Mononuclear cell (primary cell): ENCODE measurements around the gene IDE. TPM values are rescaled to one million over a fixed set of nuclear protein-coding genes. Genes with fewer than 3 reads are reported as not detected.
A peak's percentile ranks its signal among the peaks of the same experiment; 100 is the strongest.
"Not testable (repeated sequence)": the region's sequence is repeated elsewhere in the genome, so short reads cannot be mapped to it uniquely, and the experiment has no call there.

Experiments used
- H3K27me3 ChIP-seq: 2 replicates; pipeline ENCODE4 v1.6.0; 2011; ENCODE audit warnings: low read length, control low read depth; ENCODE audit not compliant: insufficient read depth
- H3K4me1 ChIP-seq: 2 replicates; pipeline ENCODE4 v1.5.1; 2011; ENCODE audit warnings: mild to moderate bottlenecking, low read length, control low read depth; ENCODE audit not compliant: insufficient read depth
- H3K4me3 ChIP-seq: 2 replicates; pipeline ENCODE4 v1.5.1; 2011; ENCODE audit warnings: mild to moderate bottlenecking, low read length, moderate library complexity
- H3K9me3 ChIP-seq: 2 replicates; pipeline ENCODE4 v1.5.1; 2011; ENCODE audit warnings: low read depth, mild to moderate bottlenecking, control low read depth, low read length
- total RNA-seq: library from RNA; depleted of rRNA; stranded (reverse); fragments of >200 nt; gene quantifications from one replicate; pipeline ENCODE4 v1.2.3, GENCODE V29; 2012

IDE gene
- total RNA-seq, 1 donor = 9.9 TPM

GRCh38 chr10:92573091-92573797 is 649 bp downstream of the IDE start:
- Histone ChIP-seq H3K9me3 (no peaks in the 10 kb centered on the region), H3K4me3 (peak overlapping the region; percentile 91), H3K27me3 (no peaks in the 10 kb centered on the region), H3K4me1 (peaks cover 42% of the 10 kb centered on the region)

GRCh38 chr10:92572362-92573090 is 1.4 kb downstream of the IDE start:
- peak overlapping the region; percentile 91 for H3K4me3 ChIP-seq
- H3K9me3 ChIP-seq = no peaks in the 10 kb centered on the region
- H3K4me1 ChIP-seq = peaks cover 48% of the 10 kb centered on the region
- no peaks in the 10 kb centered on the region for H3K27me3 ChIP-seq

GRCh38 chr10:92571649-92572048 is 2.2 kb downstream of the IDE start:
- Histone ChIP-seq H3K27me3 (no peaks in the 10 kb centered on the region), H3K9me3 (no peaks in the 10 kb centered on the region), H3K4me1 (peaks cover 48% of the 10 kb centered on the region), H3K4me3 (no peak overlapping the region)

- H3K9me3 ChIP-seq, H3K4me3 ChIP-seq, H3K27me3 ChIP-seq: not testable (repeated sequence)
- peaks cover 32% of the 10 kb centered on the region for H3K4me1 ChIP-seq
Measured at GRCh38 chr10:92569663-92570062, 4.2 kb downstream of the IDE start.

- Histone ChIP-seq H3K4me1 (peaks cover 30% of the 10 kb centered on the region), H3K9me3 (no peaks in the 10 kb centered on the region), H3K27me3 (no peaks in the 10 kb centered on the region), H3K4me3 (no peak overlapping the region)
Measured at GRCh38 chr10:92569071-92569470, 4.8 kb downstream of the IDE start.

- no peak overlapping the region for H3K4me3 ChIP-seq
- H3K9me3 ChIP-seq = no peaks in the 10 kb centered on the region
- no peaks in the 10 kb centered on the region for H3K27me3 ChIP-seq
- H3K4me1 ChIP-seq = peaks cover 27% of the 10 kb centered on the region
Measured at GRCh38 chr10:92567952-92568600, 5.8 kb downstream of the IDE start.

GRCh38 chr10:92562424-92562823 is 11.5 kb downstream of the IDE start:
- Histone ChIP-seq H3K4me1 (no peaks in the 10 kb centered on the region), H3K27me3 (no peaks in the 10 kb centered on the region), H3K9me3 (no peaks in the 10 kb centered on the region), H3K4me3 (no peak overlapping the region)

- Histone ChIP-seq H3K4me3 (no peak overlapping the region), H3K9me3 (peaks cover 3% of the 10 kb centered on the region), H3K27me3 (no peaks in the 10 kb centered on the region), H3K4me1 (no peaks in the 10 kb centered on the region)
Measured at GRCh38 chr10:92559046-92559445, 14.8 kb downstream of the IDE start.

- Histone ChIP-seq H3K4me1 (no peaks in the 10 kb centered on the region), H3K9me3 (peaks cover 5% of the 10 kb centered on the region), H3K27me3 (no peaks in the 10 kb centered on the region)
Measured at GRCh38 chr10:92553959-92554358, 19.9 kb downstream of the IDE start.

GRCh38 chr10:92552310-92552709 is 21.6 kb downstream of the IDE start:
- H3K4me3 ChIP-seq = no peak overlapping the region
- peaks cover 5% of the 10 kb centered on the region for H3K9me3 ChIP-seq
- no peaks in the 10 kb centered on the region for H3K4me1 ChIP-seq
- no peaks in the 10 kb centered on the region for H3K27me3 ChIP-seq

More at GRCh38 chr10:92553959-92554358, 19.9 kb downstream of the IDE start:
- H3K4me3 ChIP-seq = no peak overlapping the region

- H3K4me1 ChIP-seq = no peaks in the 10 kb centered on the region
- H3K4me3 ChIP-seq = no peak overlapping the region
- peaks cover 5% of the 10 kb centered on the region for H3K9me3 ChIP-seq
- no peaks in the 10 kb centered on the region for H3K27me3 ChIP-seq
Measured at GRCh38 chr10:92550924-92551323, 23.0 kb downstream of the IDE start.

GRCh38 chr10:92547676-92548075 is 26.2 kb downstream of the IDE start:
- no peak overlapping the region for H3K4me3 ChIP-seq
- no peaks in the 10 kb centered on the region for H3K9me3 ChIP-seq
- H3K4me1 ChIP-seq = peaks cover 10% of the 10 kb centered on the region
- no peaks in the 10 kb centered on the region for H3K27me3 ChIP-seq

- Histone ChIP-seq H3K9me3 (no peaks in the 10 kb centered on the region), H3K27me3 (no peaks in the 10 kb centered on the region), H3K4me3 (no peak overlapping the region), H3K4me1 (peaks cover 10% of the 10 kb centered on the region)
Measured at GRCh38 chr10:92545556-92545955, 28.3 kb downstream of the IDE start.

- Histone ChIP-seq H3K4me1 (peaks cover 10% of the 10 kb centered on the region), H3K4me3 (no peak overlapping the region), H3K27me3 (no peaks in the 10 kb centered on the region), H3K9me3 (no peaks in the 10 kb centered on the region)
Measured at GRCh38 chr10:92544296-92544695, 29.6 kb downstream of the IDE start.

GRCh38 chr10:92542458-92542857 is 31.4 kb downstream of the IDE start:
- Histone ChIP-seq H3K4me3 (no peak overlapping the region), H3K9me3 (no peaks in the 10 kb centered on the region), H3K27me3 (no peaks in the 10 kb centered on the region), H3K4me1 (peaks cover 10% of the 10 kb centered on the region)
